ENCODE data around the gene UBTD2. TPM values are rescaled to one million over a fixed set of nuclear protein-coding genes. Genes with fewer than 3 reads are reported as not detected.

Gene UBTD2
- total and polyA plus RNA-seq, 2 of the 4 experiments (the other 2 are of a cell fraction), result 11.2 to 20.6 TPM

GRCh38 chr5:172166030-172166826 lies 117.3 kb downstream of the UBTD2 start:
- dilution Hi-C loops (cut with HindIII; ENCODE audit: low sequenced_read_pairs, unreplicated experiment), result no loop called here
- H3K14ac ChIP-seq (replicated peaks; ENCODE audit: low read depth, low read length), result no peak overlapping the region
- 0 out of 2 replicates have a peak, but pooled peaks cover 3% of the 10 kb centered on the region for H3K36me3 ChIP-seq (ENCODE audit: control insufficient read depth, insufficient read depth, low read length)
- DNase-seq (no peak), ATAC-seq (ENCODE audit: low read depth) (no peak)
- in situ Hi-C loops (cut with MboI; ENCODE audit: low sequenced_read_pairs), result no loop called here
- no peak overlapping the region for H2BK5ac ChIP-seq (ENCODE audit: low read depth, low read length, poor library complexity, severe bottlenecking)
- H4K20me1 ChIP-seq (ENCODE audit: insufficient read depth, low read length), result peaks cover 66% of the 10 kb centered on the region
- no peaks in the 10 kb centered on the region for H3K9me3 ChIP-seq (ENCODE audit: control insufficient read depth, insufficient read depth, low read length)
- no peak overlapping the region for H2BK15ac ChIP-seq (ENCODE audit: low read depth, low read length)
- ChIA-PET POLR2A (ENCODE audit: unreplicated experiment) (no interaction called here), CTCF (no interaction called here)
- no peak overlapping the region for H2AFZ ChIP-seq (replicated peaks; ENCODE audit: low read length, poor library complexity)
- no peak overlapping the region for H3K56ac ChIP-seq (ENCODE audit: extremely low read depth, insufficient read depth, low read length)
- H3K9ac ChIP-seq (ENCODE audit: low read depth, low read length), result no peak overlapping the region
- no peak overlapping the region for H3K4me2 ChIP-seq (ENCODE audit: low read depth, low read length)
- BruUV-seq (replicated peaks), result no TSS peak
- no peak overlapping the region for H3K4ac ChIP-seq (ENCODE audit: low read depth, low read length)
- no peak overlapping the region for H4K8ac ChIP-seq (ENCODE audit: low read depth in 2 of 2, low read length in 2 of 2)
- H4K91ac ChIP-seq (ENCODE audit: insufficient read depth, low read depth, low read length), result no peak overlapping the region
- no peak overlapping the region for H2BK20ac ChIP-seq (ENCODE audit: low read depth, low read length)
- TF ChIP-seq SMC3 (IDR thresholded peaks at IDR 0.05; ENCODE audit: low read depth, low read length), result no peak
- TF ChIP-seq CTCF (conservative IDR thresholded peaks at IDR 0.05; ENCODE audit: low read depth, low read length), result no peak
- TF ChIP-seq, protein P1, sequence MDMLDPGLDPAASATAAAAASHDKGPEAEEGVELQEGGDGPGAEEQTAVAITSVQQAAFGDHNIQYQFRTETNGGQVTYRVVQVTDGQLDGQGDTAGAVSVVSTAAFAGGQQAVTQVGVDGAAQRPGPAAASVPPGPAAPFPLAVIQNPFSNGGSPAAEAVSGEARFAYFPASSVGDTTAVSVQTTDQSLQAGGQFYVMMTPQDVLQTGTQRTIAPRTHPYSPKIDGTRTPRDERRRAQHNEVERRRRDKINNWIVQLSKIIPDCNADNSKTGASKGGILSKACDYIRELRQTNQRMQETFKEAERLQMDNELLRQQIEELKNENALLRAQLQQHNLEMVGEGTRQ (IDR thresholded peaks at IDR 0.05; ENCODE audit: low read depth, low read length), result no peak
- no peak for TF ChIP-seq CHD1 (IDR thresholded peaks at IDR 0.05; ENCODE audit: low read depth, low read length)
- no peak for TF ChIP-seq RCOR1 (IDR thresholded peaks at IDR 0.05; ENCODE audit: insufficient replicate concordance, low read length)
- TF ChIP-seq BHLHE40 (IDR thresholded peaks at IDR 0.05; ENCODE audit: low read depth, low read length), result no peak
- no peak for TF ChIP-seq MAZ (IDR thresholded peaks at IDR 0.05; ENCODE audit: borderline replicate concordance, low read depth, low read length)
- no peak for TF ChIP-seq CEBPB (IDR thresholded peaks at IDR 0.05; ENCODE audit: low read depth, low read length)
- H3K79me1 ChIP-seq (ENCODE audit: low read depth in 1 of 2, low read length in 2 of 2), result peaks cover 40 to 83% of the 10 kb centered on the region in 2 experiments
- no peak overlapping the region for H3K4me3 ChIP-seq (ENCODE audit: insufficient read depth, low read depth, low read length)
- H3K27me3 ChIP-seq (ENCODE audit: control insufficient read depth, insufficient read depth, low read length), result no peaks in the 10 kb centered on the region
- no peak overlapping the region for H3K27ac ChIP-seq (ENCODE audit: insufficient read depth, low read length)
- no peak overlapping the region for H2BK120ac ChIP-seq (ENCODE audit: low read depth, low read length)
- H3K18ac ChIP-seq (ENCODE audit: low read depth, low read length), result no peak overlapping the region
- no peak overlapping the region for H4K5ac ChIP-seq (ENCODE audit: low read depth, low read length)
- H2AK9ac ChIP-seq (replicated peaks; ENCODE audit: low read depth, low read length, poor library complexity), result no peak overlapping the region
- WGBS, 2 experiments (ENCODE audit: extremely low coverage in 2 of 2, insufficient read length in 1 of 2), result 92% methylated on average over 5 of the region's 16 CpGs; no CpG with 5 or more reads in 1 of the 2 experiments
- intact Hi-C loops (cut with micrococcal nuclease), result no loop called here
- H3K4me1 ChIP-seq (ENCODE audit: control insufficient read depth, insufficient read depth, low read length), result peaks cover 17% of the 10 kb centered on the region
- peaks cover 48% of the 10 kb centered on the region for H3K9me1 ChIP-seq (ENCODE audit: insufficient read depth, low read length)
- no peak overlapping the region for H3K23ac ChIP-seq (ENCODE audit: low read depth, low read length)
- no peak overlapping the region for H2AK5ac ChIP-seq (ENCODE audit: low read depth, low read length)
